IMR-90 (cell line): ENCODE measurements around the gene ZMIZ1.

Experiments
- BHLHE40 ChIP-seq: fragments of 150-350 bp; IDR thresholded peaks from 2 replicates; pipeline ENCODE4 v1.6.1; 2016; ENCODE audit warnings: mild to moderate bottlenecking, low read depth, low read length
- CEBPB ChIP-seq: IDR thresholded peaks from 2 replicates; pipeline ENCODE4 v1.6.1; 2012; ENCODE audit warnings: low read depth, low read length, improper control_type of control experiment
- CHD1 ChIP-seq: IDR thresholded peaks from 2 replicates; pipeline ENCODE4 v1.6.1; 2012; ENCODE audit warnings: low read depth, low read length, improper control_type of control experiment
- CTCF ChIP-seq: conservative IDR thresholded peaks from 2 replicates; pipeline ENCODE4 v1.5.1; 2012; ENCODE audit warnings: mild to moderate bottlenecking, low read depth, low read length, improper control_type of control experiment
- ELK1 ChIP-seq: fragments of 150-350 bp; IDR thresholded peaks from 2 replicates; pipeline ENCODE4 v1.6.1; 2016; ENCODE audit warnings: low read depth, mild to moderate bottlenecking, low read length, moderate library complexity, borderline replicate concordance
- MXI1 ChIP-seq: IDR thresholded peaks from 2 replicates; pipeline ENCODE4 v1.6.1; 2012; ENCODE audit warnings: low read depth, mild to moderate bottlenecking, low read length, moderate library complexity, borderline replicate concordance
- NFE2L2 ChIP-seq: fragments of 150-350 bp; IDR thresholded peaks from 2 replicates; pipeline ENCODE4 v1.6.1; 2016; ENCODE audit warnings: low read depth, mild to moderate bottlenecking, low read length
- POLR2A ChIP-seq: IDR thresholded peaks from 2 replicates; pipeline ENCODE4 v1.6.1; 2012; ENCODE audit warnings: mild to moderate bottlenecking, low read depth, low read length
- RFX5 ChIP-seq: IDR thresholded peaks from 2 replicates; pipeline ENCODE4 v1.8.0; 2012; ENCODE audit warnings: low read depth, mild to moderate bottlenecking, low read length, moderate library complexity
- USF2 ChIP-seq: fragments of 150-350 bp; IDR thresholded peaks from 2 replicates; pipeline ENCODE4 v1.6.1; 2017; ENCODE audit warnings: mild to moderate bottlenecking, antibody characterized with exemption, low read length, low read depth

- no peak for TF ChIP-seq CTCF
- TF ChIP-seq USF2 = no peak
- no peak for TF ChIP-seq NFE2L2
- no peak for TF ChIP-seq POLR2A
- no peak for TF ChIP-seq MXI1
- TF ChIP-seq RFX5 = no peak
- no peak for TF ChIP-seq ELK1
- no peak for TF ChIP-seq CHD1
- no peak for TF ChIP-seq BHLHE40
- no peak for TF ChIP-seq CEBPB
Observed at GRCh38 chr10:79047584-79047874, 21.2 kb upstream of the ZMIZ1 start.
